Motor neuron (in vitro differentiated cells): ENCODE results near the gene TNNT2. TPM values are rescaled to one million over a fixed set of nuclear protein-coding genes. Genes with fewer than 3 reads are reported as not detected.
A peak's percentile ranks its signal among the peaks of the same experiment; 100 is the strongest.

Experiments
- ATAC-seq, 8 experiments: fragments of 200-7000 bp; cut with Tn5 transposase; replicated peaks in 6 of 8; 2 replicates each; pipeline ENCODE4 v1.8.0; 2021; ENCODE audit warnings: mild to moderate bottlenecking in 8 of 8, moderate library complexity in 8 of 8
- H3K27ac ChIP-seq, 2 donors: fragments of 250-450 bp; sonication (Bioruptor Pico); 2 replicates each; pipeline ENCODE4 v1.9.0; 2021; ENCODE audit warnings: antibody characterized with exemption in 2 of 2, mild to moderate bottlenecking in 2 of 2, moderate library complexity in 1 of 2
- H3K4me1 ChIP-seq, 2 donors: fragments of 250-450 bp; sonication (Bioruptor Pico); replicated peaks in 1 of 2; 2 replicates each; pipeline ENCODE4 v1.6.1; 2021; ENCODE audit warnings: antibody characterized with exemption in 2 of 2, mild to moderate bottlenecking in 2 of 2, moderate library complexity in 1 of 2
- H3K4me3 ChIP-seq, 5 donors: fragments of 250-450 bp; sonication (Bioruptor Pico); 2 replicates each; pipeline ENCODE4 v1.9.0; 2021; ENCODE audit warnings: antibody characterized with exemption in 5 of 5, mild to moderate bottlenecking in 5 of 5, moderate library complexity in 4 of 5
- WGBS, 10 experiments: fragments of 450-650 bp; shearing (Covaris generic); methylation state at CpG; one replicate each; pipeline ENCODE4 v1.0.0; 2022; 5-methylcytosine and 5-hydroxymethylcytosine counted together
- in situ Hi-C, 9 experiments: fragments of 400-800 bp; cut with MboI; loops; one replicate each; pipeline ENCODE4 v1.15.0; 2021; ENCODE audit warnings: low sequenced_read_pairs in 9 of 9, low pct_unique_long_range_greater_than_20kb in 2 of 9; ENCODE audit not compliant: unreplicated experiment in 9 of 9
- total RNA-seq, 8 experiments: library from RNA; unstranded; fragments of 300-600 nt; gene quantifications; 2 replicates each; pipeline versions ENCODE4 v1.2.3 to v1.2.4, GENCODE V29; 2022

Gene TNNT2
- total RNA-seq, 8 experiments from 2014 or later: 0.14 to 2.7 (median 0.59) TPM; not detected in 1

DNA sequence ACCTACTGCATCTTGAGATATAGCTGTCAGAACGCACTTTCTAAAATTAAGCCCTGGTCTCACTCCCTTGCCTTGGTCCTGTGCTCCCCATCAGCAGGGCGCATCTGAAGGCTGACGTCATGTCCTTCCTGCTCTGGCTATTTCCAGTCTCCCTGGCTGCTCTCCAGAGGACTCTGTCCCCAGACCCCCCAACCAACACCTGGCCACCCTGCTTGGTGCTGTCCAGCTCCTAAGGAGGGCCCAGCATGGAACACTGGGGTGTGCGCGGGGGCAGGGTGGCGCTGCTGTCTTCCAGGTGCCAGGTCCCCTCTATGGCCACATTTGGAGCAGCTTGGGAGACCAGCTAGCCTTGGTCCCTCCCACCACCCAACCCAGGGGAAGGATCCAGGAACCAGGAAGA lies 8.3 kb downstream of the TNNT2 start:
- WGBS, 10 experiments: 80 to 100% (median 87%) methylated on average over 1 to 5 of the region's 6 CpGs; no CpG with 5 or more reads in 5 of the 10 experiments
- H3K27ac ChIP-seq: no peak overlapping the region
- in situ Hi-C loops: loop anchor here in 4 of 9 experiments (25.0 kb wide), 1 partner anchor 107 kb away; no protein-coding TSS in a partner anchor
- no peak overlapping the region for H3K4me3 ChIP-seq
- H3K4me1 ChIP-seq: peaks cover 3 to 4% of the 10 kb centered on the region in 2 donors
- peak in 5 of 8 experiments; percentile 42 to 65 (median 54) for ATAC-seq

DNA sequence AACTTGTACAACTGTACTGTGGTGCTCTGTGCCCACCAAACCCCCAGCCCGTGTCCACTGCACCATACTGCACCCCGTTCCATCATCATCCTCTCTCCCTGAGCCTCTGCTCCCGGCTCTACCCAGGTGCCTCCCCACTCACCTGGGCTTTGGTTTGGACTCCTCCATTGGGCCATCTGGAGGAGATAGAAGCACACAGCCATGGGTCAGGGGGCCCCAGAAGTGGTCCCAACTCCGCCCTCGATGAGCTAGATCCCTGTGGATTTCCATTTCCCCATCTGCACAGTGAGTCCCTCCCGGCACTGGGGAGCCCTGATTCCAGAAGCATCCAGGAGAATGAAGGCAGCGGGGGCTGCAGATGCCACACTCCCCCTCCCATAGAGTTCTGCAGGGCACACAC lies 10.8 kb downstream of the TNNT2 start:
- no peak for ATAC-seq
- H3K4me3 ChIP-seq: no peak overlapping the region
- in situ Hi-C loops: loop anchor here in 4 of 9 experiments (25.0 kb wide), 1 partner anchor 104 kb away; no protein-coding TSS in a partner anchor
- WGBS, 10 experiments: 8 to 92% (median 40%) methylated on average over 1 to 3 of the region's 7 CpGs; no CpG with 5 or more reads in 3 of the 10 experiments
- no peak overlapping the region for H3K27ac ChIP-seq
- no peaks in the 10 kb centered on the region for H3K4me1 ChIP-seq

DNA sequence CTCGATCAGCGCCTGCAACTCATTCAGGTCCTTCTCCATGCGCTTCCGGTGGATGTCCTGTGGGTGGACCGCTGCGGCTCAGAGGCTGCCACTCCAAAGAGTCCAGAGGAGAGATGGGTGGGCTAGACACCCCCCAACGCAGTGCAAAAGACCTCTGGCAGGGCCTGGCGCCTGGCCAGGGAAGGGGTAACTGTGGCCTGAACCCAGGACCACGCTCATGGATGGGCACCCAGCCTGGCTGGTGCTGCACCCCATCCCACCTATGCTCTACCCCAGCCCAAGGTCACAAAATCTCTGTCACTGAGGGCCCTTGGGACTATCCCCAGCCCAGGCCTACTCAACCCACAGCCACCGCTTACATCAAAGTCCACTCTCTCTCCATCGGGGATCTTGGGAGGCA lies 12.2 kb downstream of the TNNT2 start:
- in situ Hi-C loops: loop anchor here in 4 of 9 experiments (25.0 kb wide), 1 partner anchor 103 kb away; no protein-coding TSS in a partner anchor
- no peak overlapping the region for H3K4me3 ChIP-seq
- no peaks in the 10 kb centered on the region for H3K4me1 ChIP-seq
- no peak for ATAC-seq
- WGBS, 10 experiments: 64 to 100% (median 86%) methylated on average over 2 to 10 of the region's 11 CpGs; no CpG with 5 or more reads in 4 of the 10 experiments
- no peak overlapping the region for H3K27ac ChIP-seq

DNA sequence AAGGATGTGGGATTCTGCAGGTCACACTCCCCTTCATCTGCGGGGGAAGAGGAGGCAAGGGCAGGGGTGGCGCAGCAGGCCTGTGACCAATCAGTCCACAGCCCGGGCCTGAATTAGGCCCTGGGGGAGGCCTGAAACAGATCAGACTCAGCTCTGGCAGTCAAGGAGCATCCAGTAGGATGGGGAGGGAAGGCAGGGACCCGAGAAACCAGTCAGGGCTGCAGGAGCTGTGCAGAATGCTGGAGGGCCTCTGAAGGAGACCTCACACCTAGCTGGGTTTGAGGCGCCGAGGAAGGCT lies 12.7 kb downstream of the TNNT2 start:
- in situ Hi-C loops: loop anchor here in 4 of 9 experiments (25.0 kb wide), 1 partner anchor 102 kb away; no protein-coding TSS in a partner anchor
- Histone ChIP-seq H3K27ac (no peak overlapping the region), H3K4me1 (peaks cover 0 to 2% of the 10 kb centered on the region in 2 donors), H3K4me3 (no peak overlapping the region)
- no peak for ATAC-seq
- 39 to 76% (median 50%) methylated on average over 1 to 6 of the region's 6 CpGs; no CpG with 5 or more reads in 5 of the 10 experiments for WGBS, 10 experiments

DNA sequence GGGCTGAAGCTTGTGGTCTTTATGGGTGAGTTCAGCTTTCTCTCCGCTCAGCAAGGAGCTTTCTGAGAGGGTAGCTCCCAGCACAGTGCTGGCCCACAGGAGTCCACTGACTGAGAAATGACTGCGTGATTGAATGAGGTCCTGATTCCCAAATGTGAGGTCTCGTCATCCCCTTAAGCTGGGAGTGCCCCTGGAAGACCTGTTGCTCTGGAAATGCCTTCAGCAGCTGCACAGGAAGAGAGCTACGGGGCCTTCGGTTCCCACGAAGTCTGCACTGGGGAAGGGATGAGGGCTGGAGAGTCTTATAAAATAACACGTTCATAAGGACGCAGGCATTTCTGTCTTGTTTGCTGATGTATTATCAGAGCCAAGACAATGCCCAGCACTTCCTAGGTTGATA lies 14.0 kb downstream of the TNNT2 start:
- peaks cover 0 to 12% of the 10 kb centered on the region in 2 donors for H3K4me1 ChIP-seq
- in situ Hi-C loops: loop anchor here in 4 of 9 experiments (25.0 kb wide), 1 partner anchor 101 kb away; no protein-coding TSS in a partner anchor
- H3K4me3 ChIP-seq: no peak overlapping the region
- ATAC-seq: no peak
- no peak overlapping the region for H3K27ac ChIP-seq
- WGBS, 10 experiments: 60 to 100% (median 86%) methylated on average over 1 to 7 of the region's 8 CpGs; no CpG with 5 or more reads in 2 of the 10 experiments

DNA sequence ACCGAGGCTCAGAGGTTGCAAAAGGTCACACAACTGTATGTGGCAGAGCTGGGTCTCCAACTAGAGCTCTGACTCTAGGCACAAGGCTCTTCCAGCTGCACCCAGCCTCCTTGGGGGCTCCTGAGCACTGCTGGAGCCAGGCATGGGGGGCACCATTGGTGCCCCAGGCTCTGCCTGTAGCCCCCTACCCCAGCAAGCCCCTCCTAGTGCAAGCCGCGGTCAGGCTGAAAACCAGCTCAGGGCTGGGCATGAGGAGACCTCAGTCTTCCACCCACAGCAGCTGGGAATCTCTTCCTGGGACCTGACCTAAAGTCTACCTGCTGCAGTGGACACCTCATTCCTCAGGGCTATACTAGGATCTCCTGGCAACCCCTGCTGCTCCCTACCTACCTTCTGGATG lies 14.6 kb downstream of the TNNT2 start:
- peaks cover 0 to 12% of the 10 kb centered on the region in 2 donors for H3K4me1 ChIP-seq
- 83 to 100% (median 100%) methylated on average over 1 to 3 of the region's 3 CpGs; no CpG with 5 or more reads in 5 of the 10 experiments for WGBS, 10 experiments
- H3K27ac ChIP-seq: no peak overlapping the region
- ATAC-seq: no peak
- H3K4me3 ChIP-seq: no peak overlapping the region
- in situ Hi-C loops: loop anchor here in 4 of 9 experiments (25.0 kb wide), 1 partner anchor 101 kb away; no protein-coding TSS in a partner anchor

DNA sequence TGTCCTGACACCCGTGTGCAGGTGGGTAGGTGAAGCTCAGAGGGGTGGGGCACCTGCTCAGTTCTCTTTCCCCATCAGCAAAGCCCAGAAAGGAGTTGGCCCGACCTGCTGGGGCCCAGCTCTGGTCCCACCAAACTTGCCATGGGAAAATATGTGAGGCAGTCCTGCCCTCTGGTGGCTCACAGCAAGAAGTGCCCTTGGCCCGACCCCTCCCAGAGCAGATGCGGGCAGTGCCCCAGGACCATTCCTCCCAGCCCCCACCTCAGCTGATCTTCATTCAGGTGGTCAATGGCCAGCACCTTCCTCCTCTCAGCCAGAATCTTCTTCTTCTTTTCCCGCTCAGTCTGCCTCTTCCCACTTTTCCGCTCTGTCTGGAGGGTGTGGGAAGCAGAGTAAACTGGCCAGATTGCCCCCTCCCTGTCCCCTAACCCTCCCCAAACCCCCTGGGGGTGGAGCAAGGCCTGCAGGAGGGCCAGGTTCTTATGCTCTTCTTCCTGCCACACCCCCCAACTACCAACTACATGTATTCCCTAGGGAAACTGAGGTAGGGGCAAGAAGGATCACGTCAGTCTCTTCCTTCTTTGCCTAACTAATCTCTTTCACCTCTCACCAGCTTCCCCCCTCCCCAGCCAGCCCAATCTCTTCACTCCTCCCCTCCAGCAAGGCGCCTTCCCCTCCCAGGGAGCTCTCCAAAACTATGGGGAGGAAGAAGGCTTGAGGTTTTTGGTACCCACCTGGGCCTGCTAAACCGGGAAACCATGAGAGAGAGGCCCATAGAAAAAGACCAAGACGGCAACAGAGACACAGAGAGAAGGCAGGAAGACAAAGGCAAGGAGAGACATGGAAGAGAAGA lies 15.6 kb downstream of the TNNT2 start:
- H3K4me1 ChIP-seq: peaks cover 0 to 12% of the 10 kb centered on the region in 2 donors
- H3K4me3 ChIP-seq: no peak overlapping the region
- WGBS, 10 experiments: 40 to 80% (median 73%) methylated on average over 1 to 4 of the region's 10 CpGs; no CpG with 5 or more reads in 5 of the 10 experiments
- in situ Hi-C loops: loop anchor here in 4 of 9 experiments (25.0 kb wide), 1 partner anchor 100 kb away; no protein-coding TSS in a partner anchor
- peak; percentile 63 to 94 (median 74) for ATAC-seq
- H3K27ac ChIP-seq: no peak overlapping the region

DNA sequence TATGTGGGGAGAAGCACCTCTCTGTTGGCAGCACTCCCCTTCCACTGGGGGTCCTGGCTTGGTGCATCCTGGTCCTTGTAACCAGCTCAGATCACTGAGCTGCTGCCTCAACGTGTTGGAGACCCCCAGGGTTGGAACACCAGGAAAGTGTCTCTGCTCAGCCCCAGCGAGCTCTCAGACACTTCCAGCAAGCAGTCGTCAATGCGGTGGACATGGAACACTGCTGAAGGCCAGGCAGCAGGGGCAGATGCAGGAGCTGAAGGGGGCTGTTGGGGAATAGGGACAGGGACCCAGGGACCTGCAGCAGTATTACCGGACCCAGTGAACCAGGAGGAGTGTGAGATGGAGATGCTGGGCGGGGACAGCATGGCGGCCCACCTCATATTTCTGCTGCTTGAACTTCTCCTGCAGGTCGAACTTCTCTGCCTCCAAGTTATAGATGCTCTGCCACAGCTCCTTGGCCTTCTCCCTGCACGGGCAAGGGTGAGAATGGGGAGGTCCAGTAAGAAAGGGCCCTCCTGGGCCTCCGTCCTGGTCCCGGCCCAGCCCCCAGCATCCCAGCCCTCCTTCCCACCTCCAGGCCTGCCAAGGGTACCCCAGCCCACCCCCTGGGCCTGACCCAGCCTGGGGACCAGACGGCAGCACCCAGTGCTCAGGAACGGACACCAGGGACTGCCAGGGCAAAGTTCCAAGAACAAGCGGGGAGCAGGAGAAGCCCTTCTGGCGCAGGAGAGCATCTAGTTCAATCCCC lies 16.4 kb downstream of the TNNT2 start:
- no peak overlapping the region for H3K4me3 ChIP-seq
- WGBS, 10 experiments: 0 to 82% (median 60%) methylated on average over 1 to 10 of the region's 15 CpGs; no CpG with 5 or more reads in 3 of the 10 experiments
- no peak overlapping the region for H3K27ac ChIP-seq
- H3K4me1 ChIP-seq: peaks cover 0 to 12% of the 10 kb centered on the region in 2 donors
- no peak for ATAC-seq
- in situ Hi-C loops: loop anchor here in 4 of 9 experiments (25.0 kb wide), 1 partner anchor 99 kb away; no protein-coding TSS in a partner anchor

DNA sequence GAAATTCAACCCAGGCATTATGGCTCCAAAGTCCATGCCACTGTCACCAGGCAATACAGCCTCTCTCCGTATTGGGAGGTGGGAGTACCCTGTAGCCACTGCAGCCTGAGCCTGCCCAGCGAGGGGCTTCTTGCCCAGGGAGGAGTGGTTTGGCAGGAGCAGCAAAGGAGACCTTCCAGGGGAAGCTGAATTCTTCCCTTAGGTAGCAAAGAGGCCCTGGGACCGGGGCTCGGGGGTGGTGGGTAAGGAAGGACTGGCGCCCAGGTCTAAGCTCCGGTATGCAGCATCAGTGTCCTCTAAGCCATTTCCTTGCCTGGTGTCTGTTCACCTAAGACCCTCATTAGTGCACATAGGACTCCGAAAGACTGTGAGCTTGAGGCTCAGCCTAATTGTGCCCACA lies 17.0 kb downstream of the TNNT2 start:
- no peak overlapping the region for H3K27ac ChIP-seq
- WGBS, 10 experiments: 40 to 100% (median 73%) methylated on average over 1 to 2 of the region's 7 CpGs; no CpG with 5 or more reads in 4 of the 10 experiments
- in situ Hi-C loops: loop anchor here in 4 of 9 experiments (25.0 kb wide), 1 partner anchor 98 kb away; no protein-coding TSS in a partner anchor
- peaks cover 0 to 12% of the 10 kb centered on the region in 2 donors for H3K4me1 ChIP-seq
- no peak for ATAC-seq
- H3K4me3 ChIP-seq: no peak overlapping the region

DNA sequence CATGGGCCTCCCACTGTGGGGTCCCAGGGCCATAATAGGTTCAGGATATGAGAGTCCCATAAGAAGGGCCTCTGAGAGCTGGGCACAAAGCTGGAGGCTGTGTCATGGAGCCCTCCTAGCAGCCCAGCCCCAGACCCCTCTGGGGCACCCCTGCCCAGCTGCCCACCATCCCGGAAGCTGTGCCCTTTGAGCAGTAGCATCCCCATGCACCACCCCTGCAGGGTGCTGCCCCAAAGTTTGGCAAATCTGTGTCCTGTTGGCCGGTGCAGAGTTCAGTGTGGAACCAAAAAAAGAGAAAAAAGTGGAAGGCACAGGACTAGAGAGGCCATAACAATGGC lies 17.6 kb downstream of the TNNT2 start:
- WGBS, 10 experiments: 17 to 100% (median 76%) methylated on average over 1 to 2 of the region's 2 CpGs; no CpG with 5 or more reads in 4 of the 10 experiments
- ATAC-seq: no peak
- Histone ChIP-seq H3K4me1 (peaks cover 0 to 12% of the 10 kb centered on the region in 2 donors), H3K4me3 (no peak overlapping the region), H3K27ac (no peak overlapping the region)
- in situ Hi-C loops: loop anchor here in 5 of 9 experiments (10.0 to 25.0 kb wide), 2 partner anchors 95 to 98 kb away; no protein-coding TSS in a partner anchor

DNA sequence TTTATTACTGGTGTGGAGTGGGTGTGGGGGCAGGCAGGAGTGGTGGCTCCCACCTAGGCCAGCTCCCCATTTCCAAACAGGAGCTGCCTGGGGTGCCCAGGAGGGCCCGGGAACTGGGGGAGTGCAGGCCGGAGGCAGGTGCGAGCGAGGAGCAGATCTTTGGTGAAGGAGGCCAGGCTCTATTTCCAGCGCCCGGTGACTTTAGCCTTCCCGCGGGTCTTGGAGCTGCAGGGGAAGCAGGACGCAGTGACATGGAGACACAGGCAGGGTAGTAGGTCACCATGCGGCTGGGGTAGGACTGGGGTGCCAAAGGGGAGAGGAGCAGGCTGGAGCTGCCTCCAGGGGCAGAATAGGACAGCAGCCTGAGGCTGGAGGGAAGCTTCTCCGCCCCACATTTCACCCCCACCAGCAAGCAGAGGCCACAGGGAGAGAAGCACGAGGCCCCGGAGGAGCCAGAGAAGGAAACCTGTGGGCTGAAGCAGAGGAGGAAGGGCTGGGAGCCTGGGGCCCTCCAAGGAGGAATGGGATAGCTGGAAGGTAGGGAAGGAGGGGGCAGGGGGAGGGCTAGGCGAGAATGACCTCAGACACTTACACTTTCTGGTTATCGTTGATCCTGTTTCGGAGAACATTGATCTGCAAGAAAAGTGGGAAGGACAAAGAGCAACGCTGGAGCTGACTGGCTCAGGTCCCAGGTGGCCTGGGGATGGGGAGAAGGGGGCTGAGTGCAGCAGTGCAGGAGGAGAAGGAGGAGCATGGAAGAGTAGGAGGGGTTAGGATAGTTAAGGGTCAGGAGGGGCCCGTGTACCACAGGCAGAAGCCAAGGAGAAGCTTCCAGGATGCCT lies 18.2 kb downstream of the TNNT2 start:
- WGBS, 10 experiments: 0 to 100% (median 78%) methylated on average over 1 to 15 of the region's 18 CpGs; no CpG with 5 or more reads in 3 of the 10 experiments
- in situ Hi-C loops: loop anchor here in 5 of 9 experiments (10.0 to 25.0 kb wide), 2 partner anchors 94 to 97 kb away; no protein-coding TSS in a partner anchor
- ATAC-seq: peak in 3 of 8 experiments; percentile 50 to 64 (median 61)
- Histone ChIP-seq H3K4me3 (no peak overlapping the region), H3K27ac (no peak overlapping the region), H3K4me1 (peaks cover 0 to 12% of the 10 kb centered on the region in 2 donors)

DNA sequence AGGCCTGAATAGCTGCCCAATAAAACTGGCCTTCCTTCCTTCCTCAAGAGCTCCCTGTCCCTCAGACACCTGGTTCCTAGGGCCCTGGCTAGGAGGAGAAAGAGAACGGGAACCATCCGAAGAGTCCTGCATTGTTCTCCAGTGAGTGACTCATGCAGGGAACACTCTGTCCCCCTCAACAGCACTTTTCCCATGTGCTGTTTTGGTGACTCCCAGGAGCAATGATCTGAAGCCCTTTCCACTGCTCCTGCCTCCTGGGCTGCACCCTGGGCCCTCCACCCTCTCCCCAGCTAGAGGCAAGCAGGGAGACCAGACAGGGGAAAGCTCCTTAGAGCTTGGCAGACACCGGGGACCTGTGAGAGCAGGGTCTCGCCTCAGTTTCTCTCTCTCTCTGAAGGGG lies 18.9 kb downstream of the TNNT2 start:
- Histone ChIP-seq H3K4me3 (no peak overlapping the region), H3K4me1 (peaks cover 0 to 12% of the 10 kb centered on the region in 2 donors), H3K27ac (no peak overlapping the region)
- 20 to 78% (median 57%) methylated on average over 1 to 4 of the region's 4 CpGs; no CpG with 5 or more reads in 4 of the 10 experiments for WGBS, 10 experiments
- in situ Hi-C loops: loop anchor here in 5 of 9 experiments (10.0 to 25.0 kb wide), 2 partner anchors 94 to 96 kb away; no protein-coding TSS in a partner anchor
- ATAC-seq: no peak
